Lung (tissue), 12 donors: ENCODE measurements around the gene NEU4. TPM values are rescaled to one million over a fixed set of nuclear protein-coding genes. Genes with fewer than 3 reads are reported as not detected.

ENCODE experiments used
- ATAC-seq: fragments of 200-7000 bp; cut with Tn5 transposase; one replicate; pipeline ENCODE4 v1.9.1; 2020; ENCODE audit warnings: moderate number of reproducible peaks; ENCODE audit not compliant: insufficient read depth, low FRiP score
- DNase-seq, 3 donors: peaks; one replicate each; pipeline ENCODE4 v3.0.0-alpha.2; 2013 to 2017
- H3K27ac ChIP-seq, 2 donors: one replicate each; pipeline ENCODE4 v1.5.1; 2013; ENCODE audit warnings: mild to moderate bottlenecking in 2 of 2, moderate library complexity in 2 of 2, control low read depth in 1 of 2, inconsistent platforms in 1 of 2, low read depth in 1 of 2, low read length in 1 of 2
- H3K27me3 ChIP-seq, 3 donors: one replicate each; pipeline ENCODE4 v1.5.1; 2013; ENCODE audit warnings: low read length in 2 of 3; ENCODE audit not compliant: control insufficient read depth in 3 of 3, insufficient read depth in 3 of 3
- H3K36me3 ChIP-seq, 4 donors: one replicate each; pipeline ENCODE4 v1.5.1; 2013; ENCODE audit warnings: low read length in 4 of 4, mild to moderate bottlenecking in 1 of 4, moderate library complexity in 1 of 4; ENCODE audit not compliant: control insufficient read depth in 4 of 4, insufficient read depth in 4 of 4
- H3K4me1 ChIP-seq, 5 donors: one replicate each; pipeline ENCODE4 v1.5.1; 2013; ENCODE audit warnings: low read length in 5 of 5, mild to moderate bottlenecking in 2 of 5, moderate library complexity in 1 of 5; ENCODE audit not compliant: control insufficient read depth in 5 of 5, insufficient read depth in 5 of 5
- H3K4me3 ChIP-seq: one replicate; pipeline ENCODE4 v1.5.1; 2013; ENCODE audit warnings: mild to moderate bottlenecking, control low read depth, moderate library complexity
- H3K9ac ChIP-seq, 2 donors: one replicate each; pipeline ENCODE4 v1.5.1; 2013; ENCODE audit warnings: low read length in 2 of 2, control low read depth in 1 of 2; ENCODE audit not compliant: insufficient read depth in 1 of 2
- H3K9me3 ChIP-seq, 4 donors: one replicate each; pipeline ENCODE4 v1.5.1; 2013; ENCODE audit warnings: low read length in 3 of 4, mild to moderate bottlenecking in 1 of 4, moderate library complexity in 1 of 4; ENCODE audit not compliant: control insufficient read depth in 4 of 4, insufficient read depth in 3 of 4
- CTCF ChIP-seq: IDR thresholded peaks from 2 replicates; pipeline ENCODE4 v1.5.1; 2012; ENCODE audit warnings: mild to moderate bottlenecking; ENCODE audit errors: control extremely low read depth, extremely low read depth
- WGBS, 2 donors: extraction: QIAGEN DNeasy Blood & Tissue Kit; methylation state at CpG; one replicate each; pipeline ENCODE4 v1.1.7; 2013; 5-methylcytosine and 5-hydroxymethylcytosine counted together
- polyA plus RNA-seq, 2 donors: library from polyadenylated mRNA; stranded (reverse); fragments of 200-250 nt; gene quantifications; one replicate each; pipeline ENCODE4 v1.2.1, GENCODE V29; 2013
- total RNA-seq, 2 donors: library from RNA; depleted of rRNA in 1 of 2; stranded (reverse); fragments of >200 nt in 1 of 2; gene quantifications; one replicate each; pipeline ENCODE4 v1.2.1, GENCODE V29; 2014 to 2021
- donor health status: control.
- donor health status: control.
- donor health status: Bipolar disorder and iron deficiency.
- donor health status: healthy.
- donor health status: DM: yes; HTN: yes; CAD: no.

Gene NEU4
- total and polyA plus RNA-seq, 4 donors: 0.26 to 0.59 (median 0.35) TPM

- Histone ChIP-seq H3K4me1 (peaks cover 0 to 23% (median 12%) of the 10 kb centered on the region in 5 donors), H3K27me3 (peaks cover 0 to 24% (median 21%) of the 10 kb centered on the region in 3 donors), H3K9me3 (peaks cover 0 to 13% (median under 1%) of the 10 kb centered on the region in 4 donors), H3K27ac (no peak overlapping the region), H3K9ac (no peak overlapping the region), H3K4me3 (no peak overlapping the region), H3K36me3 (peaks cover 0 to 5% (median 0%) of the 10 kb centered on the region in 4 donors)
- WGBS, 2 donors: 97 to 98% methylated on average over 1 of the region's 1 CpG
- ATAC-seq (no peak), DNase-seq (no peak)
- no peak for TF ChIP-seq CTCF
These were observed 52.3 kb downstream of the NEU4 start for GRCh38 chr2:241861264-241861663.

- DNase-seq: no peak
- TF ChIP-seq CTCF: no peak
- ATAC-seq: no peak
- H3K9me3 ChIP-seq: peaks cover 0 to 13% (median under 1%) of the 10 kb centered on the region in 4 donors
- no peak overlapping the region for H3K4me3 ChIP-seq
- no peak overlapping the region for H3K9ac ChIP-seq
- H3K4me1 ChIP-seq: peaks cover 0 to 23% (median 12%) of the 10 kb centered on the region in 5 donors
- WGBS, 2 donors: 76 to 82% methylated on average over 8 of the region's 8 CpGs
- no peak overlapping the region for H3K27ac ChIP-seq
- peaks cover 3 to 27% (median 21%) of the 10 kb centered on the region in 3 donors for H3K27me3 ChIP-seq
- peaks cover 0 to 5% (median 0%) of the 10 kb centered on the region in 4 donors for H3K36me3 ChIP-seq
These were observed 53.1 kb downstream of the NEU4 start for GRCh38 chr2:241862093-241862492.

- no peak for TF ChIP-seq CTCF
- no peak overlapping the region for H3K4me3 ChIP-seq
- ATAC-seq (no peak), DNase-seq (no peak)
- peaks cover 0 to 5% (median 0%) of the 10 kb centered on the region in 4 donors for H3K36me3 ChIP-seq
- 76 to 83% methylated on average over 22 of the region's 22 CpGs for WGBS, 2 donors
- H3K27ac ChIP-seq: no peak overlapping the region
- H3K27me3 ChIP-seq: peaks cover 7 to 28% (median 26%) of the 10 kb centered on the region in 3 donors
- no peak overlapping the region for H3K9ac ChIP-seq
- peaks cover 0 to 13% (median under 1%) of the 10 kb centered on the region in 4 donors for H3K9me3 ChIP-seq
- H3K4me1 ChIP-seq: peaks cover 0 to 23% (median 12%) of the 10 kb centered on the region in 5 donors
These were observed 54.0 kb downstream of the NEU4 start for GRCh38 chr2:241862775-241863535.
